ENCODE results near the gene NDUFB1. TPM values are rescaled to one million over a fixed set of nuclear protein-coding genes. Genes with fewer than 3 reads are reported as not detected.
A peak's percentile ranks its signal among the peaks of the same experiment; 100 is the strongest.

The NDUFB1 gene
- total and polyA plus RNA-seq, 8 donors = 103 to 141 (median 135) TPM

DNA sequence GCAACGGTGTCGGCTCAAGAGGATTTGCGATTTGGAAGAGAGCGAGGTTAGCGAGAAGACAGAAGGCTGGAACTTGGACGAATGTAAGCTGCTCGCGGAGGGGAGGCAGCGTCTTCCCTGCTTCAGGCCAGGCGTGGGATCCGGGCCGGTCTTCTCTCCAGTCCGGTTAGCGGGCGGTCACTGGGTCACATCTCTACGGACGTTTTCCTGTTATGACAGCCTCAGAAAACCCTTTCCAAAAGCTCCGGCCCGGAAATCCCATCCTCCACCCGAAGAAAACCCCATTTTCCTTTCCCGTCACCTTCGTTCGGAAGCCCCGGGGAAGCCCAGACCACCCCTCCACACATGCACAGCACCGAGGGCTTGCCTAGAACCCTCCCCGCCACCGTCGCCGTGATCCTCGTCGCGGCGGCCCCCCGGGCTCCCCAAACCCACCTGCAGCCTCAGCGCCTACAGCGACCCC, 268 bp downstream of the NDUFB1 start:
- Histone ChIP-seq H3K27ac (peak overlapping the region; percentile 93 to 97), H3K4me3 (peak overlapping the region; percentile 79 to 89), H3K36me3 (peaks cover 0 to 35% of the 10 kb centered on the region in 2 donors), H3K27me3 (no peaks in the 10 kb centered on the region), H3K9me3 (no peaks in the 10 kb centered on the region), H3K4me1 (peaks cover 14 to 48% of the 10 kb centered on the region in 2 donors)
- intact Hi-C loops (cut with DNase I) = no loop called here
- DNase-seq (peak in 3 of 4 donors; percentile 29 to 82 (median 43)), ATAC-seq (peak; percentile 55)
- TF ChIP-seq CTCF (IDR thresholded peaks at IDR 0.05) = no peak

DNA sequence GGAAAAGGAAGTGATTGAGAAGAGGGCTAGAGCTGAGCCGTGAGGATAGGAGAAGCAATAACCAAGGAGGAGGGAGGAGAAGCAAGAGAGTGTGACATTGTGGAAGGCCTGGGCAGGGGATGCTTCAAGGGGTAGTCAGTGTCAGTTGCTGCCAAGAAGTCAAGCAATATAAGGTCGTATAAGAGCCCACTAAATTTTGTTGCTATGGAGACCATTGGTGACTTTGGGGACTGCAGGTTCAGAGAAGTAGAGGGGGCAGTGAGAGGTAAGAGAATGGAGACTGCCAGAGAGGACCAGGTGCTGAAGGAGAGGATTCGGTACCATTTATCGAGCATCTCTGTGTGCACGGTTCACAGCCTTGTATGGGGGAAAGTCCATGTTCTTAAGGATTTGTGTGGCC, 12.0 kb downstream of the NDUFB1 start:
- Histone ChIP-seq H3K36me3 (peaks cover 0 to 2% of the 10 kb centered on the region in 2 donors), H3K4me3 (no peak overlapping the region), H3K27me3 (no peaks in the 10 kb centered on the region), H3K9me3 (no peaks in the 10 kb centered on the region), H3K4me1 (peaks cover 8 to 16% of the 10 kb centered on the region in 2 donors), H3K27ac (no peak overlapping the region)
- no peak for DNase-seq
- ATAC-seq = no peak
- no peak for TF ChIP-seq CTCF (IDR thresholded peaks at IDR 0.05)
- intact Hi-C loops (cut with DNase I) = no loop called here

GRCh38 chr14:92108345-92109254, 12.9 kb downstream of the NDUFB1 start:
- H3K9me3 ChIP-seq = no peaks in the 10 kb centered on the region
- H3K4me1 ChIP-seq = peaks cover 13 to 25% of the 10 kb centered on the region in 2 donors
- intact Hi-C loops (cut with DNase I) = no loop called here
- no peaks in the 10 kb centered on the region for H3K36me3 ChIP-seq
- no peak overlapping the region for H3K27ac ChIP-seq
- no peaks in the 10 kb centered on the region for H3K27me3 ChIP-seq
- DNase-seq (no peak), ATAC-seq (no peak)
- TF ChIP-seq CTCF (IDR thresholded peaks at IDR 0.05) = no peak
- H3K4me3 ChIP-seq = no peak overlapping the region

GRCh38 chr14:92106143-92106926, 15.2 kb downstream of the NDUFB1 start, which contains the start of gene ATXN3:
Gene ATXN3 (minus strand): TSS chr14:92106582. CDS start chr14:92106552, 30 bp downstream.
- Histone ChIP-seq H3K27ac (peak within 1 kb of the TSS; percentile 96), H3K9me3 (no peaks in the 10 kb centered on the region), H3K4me1 (peaks cover 16 to 40% of the 10 kb centered on the region in 2 donors), H3K36me3 (no peaks in the 10 kb centered on the region), H3K27me3 (no peaks in the 10 kb centered on the region), H3K4me3 (peak within 1 kb of the TSS; percentile 82 to 98)
- ATAC-seq (peak; percentile 96), DNase-seq (peak; percentile 92 to 99 (median 99))
- peak; percentile 59 for TF ChIP-seq CTCF (IDR thresholded peaks at IDR 0.05)
- intact Hi-C loops (cut with DNase I) = no loop called here

GRCh38 chr14:92105893-92106142, 15.7 kb downstream of the NDUFB1 start:
- intact Hi-C loops (cut with DNase I) = no loop called here
- Histone ChIP-seq H3K27me3 (no peaks in the 10 kb centered on the region), H3K4me1 (peaks cover 16 to 40% of the 10 kb centered on the region in 2 donors), H3K27ac (peak overlapping the region; percentile 96), H3K36me3 (no peaks in the 10 kb centered on the region), H3K9me3 (no peaks in the 10 kb centered on the region), H3K4me3 (peak overlapping the region; percentile 82 to 98)
- TF ChIP-seq CTCF (IDR thresholded peaks at IDR 0.05) = no peak
- DNase-seq (peak in 1 of 4 donors; percentile 60), ATAC-seq (peak; percentile 40)
